Measurements from ENCODE around the gene TXLNB. TPM values are rescaled to one million over a fixed set of nuclear protein-coding genes. Genes with fewer than 3 reads are reported as not detected.
A peak's percentile ranks its signal among the peaks of the same experiment; 100 is the strongest.

Gene TXLNB
- total RNA-seq, 2 donors from 2014 or later: 0.32 to 1.2 TPM

DNA sequence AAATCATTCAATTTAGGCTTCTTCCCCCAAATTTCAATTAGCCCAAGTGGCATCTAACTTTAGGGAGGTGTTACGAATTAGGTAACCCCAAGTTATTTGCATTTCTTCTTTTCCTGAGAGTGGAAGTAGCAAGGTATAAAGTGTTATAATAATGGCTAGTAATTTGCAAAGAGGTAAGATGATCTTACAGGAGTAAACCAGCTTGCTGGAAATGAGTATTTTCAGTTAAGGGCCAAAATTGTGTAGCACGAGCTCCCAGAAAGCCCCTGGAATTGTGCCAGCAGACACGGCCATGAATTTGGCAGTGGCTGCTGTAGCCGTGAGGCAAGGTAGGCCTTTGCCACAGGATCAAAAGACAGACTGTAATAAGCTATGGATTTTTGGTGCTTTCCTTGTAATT, 44.7 kb upstream of the TXLNB start:
- TF ChIP-seq POLR2A (IDR thresholded peaks at IDR 0.05) (no peak), POLR2AphosphoS5 (IDR thresholded peaks at IDR 0.05) (peak; percentile 25)
- H3K36me3 ChIP-seq: no peaks in the 10 kb centered on the region
- WGBS: 26% methylated on average over 4 of the region's 4 CpGs
- H3K4me1 ChIP-seq (replicated peaks): no peaks in the 10 kb centered on the region
- H3K27ac ChIP-seq: peak overlapping the region in 1 of 2 donors; percentile 1
- H3K9me3 ChIP-seq: no peaks in the 10 kb centered on the region
- peak; percentile 64 for DNase-seq (ENCODE audit: low spot score)
- no peaks in the 10 kb centered on the region for H3K27me3 ChIP-seq (replicated peaks; ENCODE audit: insufficient read depth)
- intact Hi-C loops (cut with DNase I): no loop called here
- no peak overlapping the region for H3K4me3 ChIP-seq

DNA sequence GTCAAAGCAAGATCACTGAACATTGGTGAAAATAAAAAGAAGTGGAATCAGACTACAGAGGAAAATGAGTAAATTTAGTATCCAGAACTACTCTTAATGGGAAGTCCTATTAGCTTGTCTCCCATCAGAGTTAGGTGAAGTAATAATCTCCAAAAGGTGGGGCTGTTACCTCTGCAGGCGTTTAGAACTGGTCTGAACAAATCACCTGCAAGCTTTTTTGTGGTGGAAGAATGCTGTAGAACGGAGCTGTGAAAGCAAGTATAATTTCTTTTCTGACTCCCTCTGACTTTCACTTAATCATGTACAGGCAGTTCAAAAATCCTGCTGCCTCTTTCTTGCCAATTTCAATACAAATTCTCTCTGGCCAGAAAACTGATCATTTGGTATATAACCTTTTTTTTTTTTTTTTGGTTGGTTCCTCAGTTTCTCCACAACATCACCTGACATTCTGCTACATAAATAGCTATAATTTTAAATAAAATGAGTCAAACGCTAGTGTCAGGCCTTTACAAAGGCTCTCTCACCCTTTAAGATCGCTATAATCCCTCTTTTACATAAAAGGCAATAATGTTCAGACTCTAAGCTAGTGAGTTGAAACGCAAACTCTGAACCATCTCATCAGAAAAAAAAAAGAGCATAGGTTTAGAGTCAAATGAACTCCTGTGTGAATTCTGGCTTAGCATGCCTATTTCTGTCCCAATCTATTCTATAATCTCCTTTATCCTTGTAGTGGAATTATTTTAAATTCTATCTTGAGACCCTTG, 43.8 kb upstream of the TXLNB start:
- DNase-seq (ENCODE audit: low spot score): no peak
- Histone ChIP-seq H3K36me3 (no peaks in the 10 kb centered on the region), H3K9me3 (no peaks in the 10 kb centered on the region), H3K4me3 (no peak overlapping the region), H3K27me3 (replicated peaks; ENCODE audit: insufficient read depth) (no peaks in the 10 kb centered on the region), H3K4me1 (replicated peaks) (no peaks in the 10 kb centered on the region), H3K27ac (no peak overlapping the region)
- TF ChIP-seq POLR2A (IDR thresholded peaks at IDR 0.05) (no peak), POLR2AphosphoS5 (IDR thresholded peaks at IDR 0.05) (no peak)
- TF ChIP-seq, protein P1, sequence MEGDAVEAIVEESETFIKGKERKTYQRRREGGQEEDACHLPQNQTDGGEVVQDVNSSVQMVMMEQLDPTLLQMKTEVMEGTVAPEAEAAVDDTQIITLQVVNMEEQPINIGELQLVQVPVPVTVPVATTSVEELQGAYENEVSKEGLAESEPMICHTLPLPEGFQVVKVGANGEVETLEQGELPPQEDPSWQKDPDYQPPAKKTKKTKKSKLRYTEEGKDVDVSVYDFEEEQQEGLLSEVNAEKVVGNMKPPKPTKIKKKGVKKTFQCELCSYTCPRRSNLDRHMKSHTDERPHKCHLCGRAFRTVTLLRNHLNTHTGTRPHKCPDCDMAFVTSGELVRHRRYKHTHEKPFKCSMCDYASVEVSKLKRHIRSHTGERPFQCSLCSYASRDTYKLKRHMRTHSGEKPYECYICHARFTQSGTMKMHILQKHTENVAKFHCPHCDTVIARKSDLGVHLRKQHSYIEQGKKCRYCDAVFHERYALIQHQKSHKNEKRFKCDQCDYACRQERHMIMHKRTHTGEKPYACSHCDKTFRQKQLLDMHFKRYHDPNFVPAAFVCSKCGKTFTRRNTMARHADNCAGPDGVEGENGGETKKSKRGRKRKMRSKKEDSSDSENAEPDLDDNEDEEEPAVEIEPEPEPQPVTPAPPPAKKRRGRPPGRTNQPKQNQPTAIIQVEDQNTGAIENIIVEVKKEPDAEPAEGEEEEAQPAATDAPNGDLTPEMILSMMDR (IDR thresholded peaks at IDR 0.05): no peak
- intact Hi-C loops (cut with DNase I): no loop called here
- WGBS: 64% methylated on average over 5 of the region's 5 CpGs

DNA sequence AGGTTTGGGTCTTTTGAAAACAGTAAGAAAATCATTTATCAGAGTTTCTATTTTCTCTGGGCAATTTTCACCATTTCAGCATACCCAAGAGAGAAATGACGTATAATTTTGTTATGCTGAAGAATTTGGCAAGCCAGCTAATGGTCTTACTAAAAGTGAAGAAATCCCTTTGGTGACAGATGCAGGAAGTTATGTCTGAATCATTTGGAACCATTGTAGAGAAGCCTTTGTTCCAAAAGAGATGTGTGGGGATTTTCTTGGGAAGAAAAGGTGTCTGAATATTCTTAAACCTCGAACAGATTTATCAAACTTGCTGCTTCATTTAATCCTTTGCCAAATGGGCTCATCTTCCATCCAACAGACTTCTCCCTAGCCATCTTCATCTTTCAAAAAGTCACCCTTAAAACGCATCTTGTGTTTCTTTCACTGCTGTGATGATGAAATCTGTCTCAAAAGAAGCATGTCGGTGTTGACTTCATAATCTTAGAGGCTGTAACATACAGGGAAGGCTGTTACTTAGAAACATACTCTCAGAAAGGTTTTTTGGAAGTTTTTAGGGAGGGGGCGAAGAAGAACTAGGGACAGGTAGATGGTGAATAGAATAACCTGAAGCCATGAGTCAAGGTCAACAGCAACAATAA, 43.1 kb upstream of the TXLNB start:
- intact Hi-C loops (cut with DNase I): no loop called here
- no peaks in the 10 kb centered on the region for H3K27me3 ChIP-seq (replicated peaks; ENCODE audit: insufficient read depth)
- TF ChIP-seq, protein P1 (IDR thresholded peaks at IDR 0.05): no peak
- TF ChIP-seq POLR2A (IDR thresholded peaks at IDR 0.05) (no peak), POLR2AphosphoS5 (IDR thresholded peaks at IDR 0.05) (no peak)
- H3K4me3 ChIP-seq: no peak overlapping the region
- H3K9me3 ChIP-seq: no peaks in the 10 kb centered on the region
- no peaks in the 10 kb centered on the region for H3K36me3 ChIP-seq
- WGBS: 49% methylated on average over 5 of the region's 5 CpGs
- no peak overlapping the region for H3K27ac ChIP-seq
- no peaks in the 10 kb centered on the region for H3K4me1 ChIP-seq (replicated peaks)
- DNase-seq (ENCODE audit: low spot score): no peak

DNA sequence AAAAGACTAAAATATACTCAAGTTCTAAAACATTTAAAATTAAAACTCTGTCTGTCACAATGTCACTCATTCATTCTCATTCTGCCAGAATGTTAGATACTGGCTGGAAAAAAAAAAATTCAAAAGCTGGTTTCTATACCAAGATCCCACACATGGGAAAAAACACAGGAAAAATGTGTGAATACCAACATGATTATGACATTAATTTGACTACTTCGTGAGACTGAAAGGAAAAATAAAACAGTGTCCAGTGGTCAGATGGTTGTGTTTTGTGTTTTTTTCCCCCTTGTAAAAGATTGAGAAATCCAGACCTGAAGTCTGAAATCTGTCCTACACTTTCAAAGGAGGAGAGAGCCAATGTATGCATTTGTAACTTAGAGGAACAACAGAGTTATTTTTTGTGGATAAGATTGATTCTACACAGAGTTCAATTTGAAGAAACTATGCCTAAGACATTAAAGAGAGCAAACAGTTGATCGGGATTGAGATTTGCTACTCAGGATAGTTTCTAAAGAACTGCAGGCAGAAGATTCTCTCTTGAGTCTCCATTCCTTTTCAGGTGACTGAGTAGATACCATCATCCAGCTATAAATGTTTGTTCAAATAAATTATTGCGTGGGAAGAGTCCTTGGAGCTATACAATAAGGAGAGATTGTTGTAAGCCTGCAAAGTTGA, 39.2 kb upstream of the TXLNB start:
- no peak for DNase-seq (ENCODE audit: low spot score)
- Histone ChIP-seq H3K36me3 (no peaks in the 10 kb centered on the region), H3K9me3 (no peaks in the 10 kb centered on the region), H3K4me3 (no peak overlapping the region), H3K4me1 (replicated peaks) (no peaks in the 10 kb centered on the region), H3K27me3 (replicated peaks; ENCODE audit: insufficient read depth) (no peaks in the 10 kb centered on the region), H3K27ac (no peak overlapping the region)
- no peak for TF ChIP-seq POLR2A (IDR thresholded peaks at IDR 0.05)
- TF ChIP-seq POLR2AphosphoS5 (IDR thresholded peaks at IDR 0.05): no peak
- TF ChIP-seq, protein P1 (IDR thresholded peaks at IDR 0.05): no peak
- 39% methylated on average over 3 of the region's 3 CpGs for WGBS
- intact Hi-C loops (cut with DNase I): no loop called here

DNA sequence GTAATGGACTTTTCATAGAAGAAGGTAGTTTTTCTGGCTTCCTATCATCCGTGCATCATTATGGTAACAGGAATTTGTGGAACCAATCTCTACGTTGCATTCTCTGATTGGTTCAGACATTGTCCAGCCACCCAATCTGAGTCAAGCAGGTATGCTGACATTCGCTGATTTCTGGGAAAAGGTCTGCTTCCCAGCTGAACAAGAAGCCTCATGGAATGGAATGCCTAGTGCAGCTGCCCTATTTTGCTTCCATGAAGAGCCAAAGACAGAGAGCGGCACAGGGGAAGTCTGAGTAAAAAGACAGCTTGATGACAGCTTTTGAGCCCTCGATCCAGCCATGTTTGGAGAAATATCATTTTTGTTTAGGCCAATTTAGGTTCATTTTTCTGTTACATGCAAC, 38.5 kb upstream of the TXLNB start:
- no peak for DNase-seq (ENCODE audit: low spot score)
- 89% methylated on average over 5 of the region's 5 CpGs for WGBS
- no peaks in the 10 kb centered on the region for H3K27me3 ChIP-seq (replicated peaks; ENCODE audit: insufficient read depth)
- TF ChIP-seq POLR2A (IDR thresholded peaks at IDR 0.05) (no peak), POLR2AphosphoS5 (IDR thresholded peaks at IDR 0.05) (no peak)
- TF ChIP-seq, protein P1 (IDR thresholded peaks at IDR 0.05): no peak
- no peaks in the 10 kb centered on the region for H3K36me3 ChIP-seq
- no peak overlapping the region for H3K27ac ChIP-seq
- H3K9me3 ChIP-seq: no peaks in the 10 kb centered on the region
- intact Hi-C loops (cut with DNase I): no loop called here
- no peaks in the 10 kb centered on the region for H3K4me1 ChIP-seq (replicated peaks)
- H3K4me3 ChIP-seq: no peak overlapping the region

Measured in prostate gland (tissue), 2 donors.